Keratinocyte (primary cell): ENCODE data around the gene KIAA0040. TPM values are rescaled to one million over a fixed set of nuclear protein-coding genes. Genes with fewer than 3 reads are reported as not detected.

ENCODE experiments used
- DNase-seq: peaks from one replicate; pipeline ENCODE4 v3.0.0-alpha.2; 2011; ENCODE audit warnings: low read depth, missing footprints, low spot score
- FAIRE-seq: peaks from 2 replicates; lab custom pipeline; 2011; peaks lifted over from hg19 to GRCh38; lab: Jason Lieb, UNC
- H2AFZ ChIP-seq: 2 replicates; pipeline ENCODE4 v1.6.0; 2012; ENCODE audit warnings: low read length, control low read depth, inconsistent platforms; ENCODE audit not compliant: control insufficient read depth
- H3K27ac ChIP-seq: 2 replicates; pipeline ENCODE4 v1.5.1; 2011; ENCODE audit warnings: low read length; ENCODE audit not compliant: control insufficient read depth, insufficient read depth
- H3K27me3 ChIP-seq: 3 replicates; pipeline ENCODE4 v1.6.0; 2011; ENCODE audit warnings: low read length; ENCODE audit not compliant: control insufficient read depth, insufficient read depth; ENCODE audit errors: extremely low read depth
- H3K36me3 ChIP-seq, 2 experiments: 2 replicates in 1 of 2; 3 replicates in 1 of 2; pipeline ENCODE4 v1.5.1; 2011; ENCODE audit warnings: low read length in 2 of 2, mild to moderate bottlenecking in 1 of 2; ENCODE audit not compliant: control insufficient read depth in 2 of 2, insufficient read depth in 2 of 2; ENCODE audit errors: extremely low read depth in 1 of 2
- H3K4me1 ChIP-seq: 3 replicates; pipeline ENCODE4 v1.5.1; 2011; ENCODE audit warnings: low read length; ENCODE audit not compliant: control insufficient read depth, insufficient read depth; ENCODE audit errors: extremely low read depth
- H3K4me2 ChIP-seq: 3 replicates; pipeline ENCODE4 v1.6.0; 2011; ENCODE audit warnings: low read depth, low read length; ENCODE audit not compliant: control insufficient read depth, insufficient read depth; ENCODE audit errors: extremely low read depth
- H3K4me3 ChIP-seq, 3 experiments: fragments of 200-600 bp in 1 of 3; sonication (generic) in 1 of 3; 2 replicates in 2 of 3; 3 replicates in 1 of 3; pipeline ENCODE4 v1.5.1; 2011 to 2016; ENCODE audit warnings: low read length in 3 of 3, mild to moderate bottlenecking in 3 of 3, control low read depth in 2 of 3, inconsistent platforms in 1 of 3, low read depth in 1 of 3, mixed read lengths in 1 of 3, mixed run types in 1 of 3, moderate library complexity in 1 of 3; ENCODE audit not compliant: control insufficient read depth in 2 of 3, insufficient read depth in 2 of 3; ENCODE audit errors: extremely low read depth in 1 of 3
- H3K79me2 ChIP-seq: 2 replicates; pipeline ENCODE4 v1.6.0; 2012; ENCODE audit warnings: low read length; ENCODE audit not compliant: control insufficient read depth, insufficient read depth
- H3K9ac ChIP-seq: 3 replicates; pipeline ENCODE4 v1.6.0; 2011; ENCODE audit warnings: low read length; ENCODE audit not compliant: control insufficient read depth, insufficient read depth; ENCODE audit errors: extremely low read depth
- H3K9me1 ChIP-seq: 3 replicates; pipeline ENCODE4 v1.6.0; 2011; ENCODE audit warnings: low read length; ENCODE audit not compliant: control insufficient read depth, insufficient read depth; ENCODE audit errors: extremely low read depth
- H3K9me3 ChIP-seq: 2 replicates; pipeline ENCODE4 v1.5.1; 2012; ENCODE audit warnings: low read depth, low read length; ENCODE audit not compliant: control insufficient read depth
- H4K20me1 ChIP-seq: 3 replicates; pipeline ENCODE4 v1.6.0; 2011; ENCODE audit warnings: low read length; ENCODE audit not compliant: control insufficient read depth, insufficient read depth; ENCODE audit errors: extremely low read depth
- CTCF ChIP-seq, 3 experiments: IDR thresholded peaks in 1 of 3; conservative IDR thresholded peaks in 1 of 3; optimal IDR thresholded peaks in 1 of 3; 2 replicates in 2 of 3; 3 replicates in 1 of 3; pipeline versions ENCODE3 to v1.5.1; 2011; ENCODE audit warnings: low read length in 3 of 3, mild to moderate bottlenecking in 3 of 3, moderate library complexity in 2 of 3, control low read depth in 1 of 3, inconsistent platforms in 1 of 3; ENCODE audit not compliant: insufficient read depth in 2 of 3; ENCODE audit errors: extremely low read depth in 1 of 3
- EZH2 ChIP-seq: IDR thresholded peaks from one replicate; pipeline ENCODE4 v1.6.1; 2012; ENCODE audit warnings: inconsistent platforms, mild to moderate bottlenecking, low read length, moderate library complexity
- dilution Hi-C: fragments of 300-500 bp; cut with MboI; formaldehyde crosslinking; loops from one replicate; pipeline ENCODE4 v1.7.0; 2020; ENCODE audit warnings: low sequenced_read_pairs; ENCODE audit not compliant: extremely low pct_ligation_motif_present
- polyA plus RNA-seq, 5 experiments: library from polyadenylated mRNA; depleted of rRNA in 3 of 5; stranded (reverse) in 3 of 5; stranded (forward) in 1 of 5; unstranded in 1 of 5; fragments of >200 nt; gene quantifications; 1 replicate in 1 of 5; 2 replicates in 3 of 5; 3 replicates in 1 of 5; pipeline versions ENCODE4 v1.2.1 to v1.2.3, GENCODE V29; 2011 to 2012; ENCODE audit warnings: missing spikeins in 2 of 5, low read depth in 1 of 5, low replicate concordance in 1 of 5

Gene KIAA0040
- polyA plus RNA-seq, 1 donor (not counting 4 experiments of a cell fraction or from before 2014, with no cell fraction given) = 57.9 TPM

GRCh38 chr1:175124861-175125260 is 67.7 kb downstream of the KIAA0040 start:
- Histone ChIP-seq H3K4me3 (no peak overlapping the region), H3K27me3 (no peaks in the 10 kb centered on the region), H2AFZ (no peak overlapping the region), H3K9me3 (no peaks in the 10 kb centered on the region), H3K79me2 (no peaks in the 10 kb centered on the region), H3K9ac (no peak overlapping the region), H3K4me2 (no peak overlapping the region), H3K9me1 (no peaks in the 10 kb centered on the region), H3K27ac (no peak overlapping the region), H3K4me1 (peaks cover 7% of the 10 kb centered on the region), H3K36me3 (no peaks in the 10 kb centered on the region), H4K20me1 (no peaks in the 10 kb centered on the region)
- TF ChIP-seq CTCF (optimal IDR thresholded peaks at IDR 0.05 in 1 of 3, IDR thresholded peaks at IDR 0.05 in 1 of 3, conservative IDR thresholded peaks at IDR 0.05 in 1 of 3; ENCODE audit: extremely low read depth in 1 of 3, insufficient read depth in 2 of 3, low read length in 3 of 3) (no peak), EZH2 (no peak)
- DNase-seq (no peak), FAIRE-seq (no peak)
- dilution Hi-C loops = no loop called here

GRCh38 chr1:175120511-175120910 is 72.1 kb downstream of the KIAA0040 start:
- TF ChIP-seq EZH2 = no peak
- no peak for TF ChIP-seq CTCF (optimal IDR thresholded peaks at IDR 0.05 in 1 of 3, IDR thresholded peaks at IDR 0.05 in 1 of 3, conservative IDR thresholded peaks at IDR 0.05 in 1 of 3; ENCODE audit: extremely low read depth in 1 of 3, insufficient read depth in 2 of 3, low read length in 3 of 3)
- H3K9ac ChIP-seq = no peak overlapping the region
- H3K27me3 ChIP-seq = peaks cover 3% of the 10 kb centered on the region
- FAIRE-seq (no peak), DNase-seq (no peak)
- no peaks in the 10 kb centered on the region for H3K9me3 ChIP-seq
- H3K4me3 ChIP-seq = no peak overlapping the region
- H3K79me2 ChIP-seq = no peaks in the 10 kb centered on the region
- no peaks in the 10 kb centered on the region for H3K9me1 ChIP-seq
- dilution Hi-C loops = no loop called here
- H3K36me3 ChIP-seq = no peaks in the 10 kb centered on the region
- H3K4me1 ChIP-seq = no peaks in the 10 kb centered on the region
- H3K4me2 ChIP-seq = no peak overlapping the region
- H2AFZ ChIP-seq = no peak overlapping the region
- H3K27ac ChIP-seq = no peak overlapping the region
- H4K20me1 ChIP-seq = no peaks in the 10 kb centered on the region
